Calu3 (cell line): ENCODE measurements around the gene SLC39A12. TPM values are rescaled to one million over a fixed set of nuclear protein-coding genes. Genes with fewer than 3 reads are reported as not detected.
A peak's percentile ranks its signal among the peaks of the same experiment; 100 is the strongest.

Experiments used
- Bru-seq: library from RNA; stranded (reverse); fragments of 400-500 nt; gene quantifications from one replicate; lab custom pipeline; 2021; lab: Mats Ljungman, UMichigan
- BruChase-seq, 2 experiments: library from RNA; stranded (reverse); fragments of 400-500 nt; gene quantifications; one replicate each; lab custom pipeline; 2021; lab: Mats Ljungman, UMichigan
- BruUV-seq: library from RNA; stranded (reverse); fragments of 400-500 nt; replicated peaks from 2 replicates; lab custom pipeline; 2021; lab: Mats Ljungman, UMichigan
- CTCF ChIA-PET: fragments of 300-600 bp; sonication (Branson Sonifier 250); formaldehyde crosslinking; loops from one replicate; lab custom pipeline; 2022; ENCODE audit warnings: antibody characterized with exemption; lab: Charles Lee
- DNase-seq: peaks from one replicate; pipeline ENCODE4 v3.0.0; 2022
- H3K27ac Mint-ChIP-seq: one replicate; pipeline ENCODE4 v1.8.0; 2022; ENCODE audit warnings: mixed read lengths; ENCODE audit not compliant: unreplicated experiment
- H3K27me3 Mint-ChIP-seq: one replicate; pipeline ENCODE4 v1.8.0; 2022; ENCODE audit warnings: mixed read lengths; ENCODE audit not compliant: unreplicated experiment
- H3K36me3 Mint-ChIP-seq: one replicate; pipeline ENCODE4 v1.8.0; 2022; ENCODE audit warnings: mild to moderate bottlenecking, moderate library complexity, mixed read lengths; ENCODE audit not compliant: insufficient read depth, unreplicated experiment
- H3K4me1 Mint-ChIP-seq: one replicate; pipeline ENCODE4 v1.8.0; 2022; ENCODE audit warnings: mild to moderate bottlenecking, low read depth, mixed read lengths; ENCODE audit not compliant: unreplicated experiment
- H3K4me3 Mint-ChIP-seq: one replicate; pipeline ENCODE4 v1.8.0; 2022; ENCODE audit warnings: mild to moderate bottlenecking, low read depth, moderate library complexity, mixed read lengths; ENCODE audit not compliant: unreplicated experiment
- H3K9me3 Mint-ChIP-seq: one replicate; pipeline ENCODE4 v1.8.0; 2022; ENCODE audit warnings: low read depth, mixed read lengths; ENCODE audit not compliant: unreplicated experiment
- intact Hi-C: fragments of 100-400 bp; cut with micrococcal nuclease; formaldehyde crosslinking; loops from one replicate; pipeline ENCODE4 v1.10.0; 2022; ENCODE audit not compliant: unreplicated experiment
- long read RNA-seq: library from polyadenylated mRNA; stranded (forward); transcript quantifications from one replicate; pipeline ENCODE4 v2.0.0, GENCODE V29; 2022
- total RNA-seq: library from RNA; stranded (reverse); gene quantifications from 2 replicates; pipeline ENCODE4 v1.2.3, GENCODE V29; 2022
- TF ChIP-seq, protein P1 (sequence below): fragments of 200-600 bp; IDR thresholded peaks from one replicate; pipeline ENCODE4 v1.8.0; 2022; ENCODE audit warnings: antibody characterized with exemption; ENCODE audit not compliant: unreplicated experiment

The SLC39A12 gene
- total RNA-seq (not detected in 2 replicates), Bru-seq, nascent RNA (percentile 4 among the genes with signal in this experiment), BruChase-seq, experiment 1, labeled RNA remaining after a 6-hour chase (percentile 5 among the genes with signal in this experiment), BruChase-seq, experiment 2, labeled RNA remaining after a 2-hour chase (percentile 7 among the genes with signal in this experiment)
- long read RNA-seq: 0 reads

GRCh38 chr10:17951868-17952371 lies at the start of gene SLC39A12:
Gene SLC39A12 (plus strand): TSS chr10:17951918. CDS start chr10:17953277, 1,359 bp downstream.
- BruUV-seq: no TSS peak
- no peak for DNase-seq
- Mint-ChIP-seq H3K27ac (no peak within 1 kb of the TSS), H3K27me3 (peaks cover 22% of the 10 kb centered on the region), H3K4me1 (no peaks in the 10 kb centered on the region), H3K4me3 (no peak within 1 kb of the TSS), H3K9me3 (peaks cover 4% of the 10 kb centered on the region), H3K36me3 (no peaks in the 10 kb centered on the region)
- CTCF ChIA-PET: no interaction called here
- TF ChIP-seq, protein P1, sequence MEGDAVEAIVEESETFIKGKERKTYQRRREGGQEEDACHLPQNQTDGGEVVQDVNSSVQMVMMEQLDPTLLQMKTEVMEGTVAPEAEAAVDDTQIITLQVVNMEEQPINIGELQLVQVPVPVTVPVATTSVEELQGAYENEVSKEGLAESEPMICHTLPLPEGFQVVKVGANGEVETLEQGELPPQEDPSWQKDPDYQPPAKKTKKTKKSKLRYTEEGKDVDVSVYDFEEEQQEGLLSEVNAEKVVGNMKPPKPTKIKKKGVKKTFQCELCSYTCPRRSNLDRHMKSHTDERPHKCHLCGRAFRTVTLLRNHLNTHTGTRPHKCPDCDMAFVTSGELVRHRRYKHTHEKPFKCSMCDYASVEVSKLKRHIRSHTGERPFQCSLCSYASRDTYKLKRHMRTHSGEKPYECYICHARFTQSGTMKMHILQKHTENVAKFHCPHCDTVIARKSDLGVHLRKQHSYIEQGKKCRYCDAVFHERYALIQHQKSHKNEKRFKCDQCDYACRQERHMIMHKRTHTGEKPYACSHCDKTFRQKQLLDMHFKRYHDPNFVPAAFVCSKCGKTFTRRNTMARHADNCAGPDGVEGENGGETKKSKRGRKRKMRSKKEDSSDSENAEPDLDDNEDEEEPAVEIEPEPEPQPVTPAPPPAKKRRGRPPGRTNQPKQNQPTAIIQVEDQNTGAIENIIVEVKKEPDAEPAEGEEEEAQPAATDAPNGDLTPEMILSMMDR: no peak
- intact Hi-C loops: no loop called here

GRCh38 chr10:17904564-17904963 lies 47.2 kb upstream of the SLC39A12 start:
- Mint-ChIP-seq H3K27ac (no peak overlapping the region), H3K36me3 (no peaks in the 10 kb centered on the region), H3K9me3 (no peaks in the 10 kb centered on the region), H3K4me3 (no peak overlapping the region), H3K27me3 (no peaks in the 10 kb centered on the region), H3K4me1 (no peaks in the 10 kb centered on the region)
- no TSS peak for BruUV-seq
- no peak for DNase-seq
- CTCF ChIA-PET: interaction anchor here (0.6 kb wide), 1 partner anchor 1461 kb away, joined by 6 read pairs; no protein-coding TSS in a partner anchor
- intact Hi-C loops: no loop called here
- TF ChIP-seq, protein P1: no peak

- DNase-seq: no peak
- no peak overlapping the region for H3K27ac Mint-ChIP-seq
- no peaks in the 10 kb centered on the region for H3K36me3 Mint-ChIP-seq
- H3K4me1 Mint-ChIP-seq: no peaks in the 10 kb centered on the region
- intact Hi-C loops: no loop called here
- no TSS peak for BruUV-seq
- TF ChIP-seq, protein P1: no peak
- CTCF ChIA-PET: no interaction called here
- no peaks in the 10 kb centered on the region for H3K27me3 Mint-ChIP-seq
- H3K9me3 Mint-ChIP-seq: no peaks in the 10 kb centered on the region
- no peak overlapping the region for H3K4me3 Mint-ChIP-seq
Observed at GRCh38 chr10:17905491-17905890, 46.2 kb upstream of the SLC39A12 start.

DNA sequence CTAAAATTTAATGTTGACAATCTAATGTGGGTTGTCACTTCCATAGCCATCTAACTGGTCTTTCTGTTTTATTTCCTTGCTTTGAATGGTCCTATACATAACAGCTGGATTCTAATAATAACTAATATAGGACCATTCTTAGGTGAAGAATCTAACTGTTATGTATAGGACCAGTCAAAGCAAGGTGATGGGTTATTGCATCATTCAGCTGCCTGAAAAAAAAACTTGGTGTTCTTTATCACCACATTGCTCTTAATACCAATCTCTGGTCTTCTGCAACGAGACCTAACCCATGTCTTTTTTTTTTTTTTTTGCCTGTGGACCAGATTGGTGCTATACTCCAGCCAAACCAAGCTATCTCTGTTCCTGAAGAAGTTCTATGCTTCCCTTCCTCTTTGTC lies 45.7 kb upstream of the SLC39A12 start:
- intact Hi-C loops: no loop called here
- no TSS peak for BruUV-seq
- no peak for DNase-seq
- Mint-ChIP-seq H3K4me1 (no peaks in the 10 kb centered on the region), H3K36me3 (no peaks in the 10 kb centered on the region), H3K9me3 (no peaks in the 10 kb centered on the region), H3K4me3 (no peak overlapping the region), H3K27ac (no peak overlapping the region), H3K27me3 (no peaks in the 10 kb centered on the region)
- TF ChIP-seq, protein P1: no peak
- CTCF ChIA-PET: no interaction called here
